ENCODE results near the gene SLC15A2.

Gene SLC15A2

GRCh38 chr3:121985846-121986245 lies 91.6 kb downstream of the SLC15A2 start:
- no peak for DNase-seq (ENCODE audit: low read depth)

- DNase-seq (ENCODE audit: low read depth): no peak
These were observed 93.9 kb downstream of the SLC15A2 start for GRCh38 chr3:121988146-121988545.

- DNase-seq (ENCODE audit: low read depth): no peak
These were observed 95.7 kb downstream of the SLC15A2 start for GRCh38 chr3:121989943-121990342.

- DNase-seq (ENCODE audit: low read depth): no peak
These were observed 98.7 kb downstream of the SLC15A2 start for GRCh38 chr3:121992601-121993560.
